HEK293 (cell line): ENCODE results near the gene TEX2.

ENCODE experiments used
- CTCF ChIA-PET: fragments of 350-600 bp; formaldehyde crosslinking; extraction: SDS; loops from one replicate; lab custom pipeline; 2021; ENCODE audit warnings: antibody characterized with exemption; lab: Yijun Ruan, JAX
- POLR2A ChIA-PET: fragments of 300-600 bp; formaldehyde crosslinking; extraction: SDS; loops from one replicate; lab custom pipeline; 2020; ENCODE audit warnings: antibody characterized with exemption, inconsistent platforms; lab: Yijun Ruan, JAX
- H3K27ac ChIP-seq: fragments of 200-500 bp; sonication (Bioruptor generic); 2 replicates; pipeline ENCODE4 v1.5.1; 2014; ENCODE audit warnings: low read depth, low read length, control low read depth, inconsistent platforms; ENCODE audit errors: extremely low read depth
- H3K36me3 ChIP-seq, 2 experiments: fragments of 200-500 bp in 1 of 2; sonication (Bioruptor generic) in 1 of 2; 1 replicate in 1 of 2; 2 replicates in 1 of 2; pipeline ENCODE4 v1.5.1; 2014 to 2017; ENCODE audit warnings: inconsistent platforms in 2 of 2, low read length in 2 of 2; ENCODE audit not compliant: control insufficient read depth in 2 of 2, insufficient read depth in 1 of 2
- H3K4me1 ChIP-seq: fragments of 200-500 bp; sonication (Bioruptor generic); 2 replicates; pipeline ENCODE4 v1.5.1; 2014; ENCODE audit warnings: mild to moderate bottlenecking, low read length, inconsistent platforms; ENCODE audit not compliant: control insufficient read depth, insufficient read depth
- H3K4me3 ChIP-seq: 2 replicates; pipeline ENCODE4 v1.5.1; 2011; ENCODE audit warnings: low read depth, mild to moderate bottlenecking, control low read depth, low read length, moderate library complexity
- H3K9me3 ChIP-seq: fragments of 200-500 bp; sonication (Bioruptor generic); 2 replicates; pipeline ENCODE4 v1.5.1; 2014; ENCODE audit warnings: low read depth, low read length, inconsistent platforms; ENCODE audit not compliant: control insufficient read depth, insufficient read depth
- GFI1B ChIP-seq: fragments of 450-650 bp; formaldehyde crosslinking; IDR thresholded peaks from 2 replicates; pipeline ENCODE4 v1.5.1; 2016; ENCODE audit warnings: missing biosample characterization, missing genetic modification characterization
- GLI4 ChIP-seq: fragments of 450-650 bp; formaldehyde crosslinking; IDR thresholded peaks from 2 replicates; pipeline ENCODE4 v1.5.1; 2016; ENCODE audit warnings: missing biosample characterization, missing genetic modification characterization
- KLF1 ChIP-seq: fragments of 450-650 bp; formaldehyde crosslinking; IDR thresholded peaks from 2 replicates; pipeline ENCODE4 v1.5.1; 2016; ENCODE audit warnings: missing biosample characterization, missing genetic modification characterization
- SP2 ChIP-seq: fragments of 450-650 bp; formaldehyde crosslinking; IDR thresholded peaks from 2 replicates; pipeline ENCODE4 v1.5.1; 2016; ENCODE audit warnings: missing biosample characterization, missing genetic modification characterization
- ZBTB17 ChIP-seq: fragments of 450-650 bp; formaldehyde crosslinking; IDR thresholded peaks from 2 replicates; pipeline ENCODE4 v1.5.1; 2016; ENCODE audit warnings: missing biosample characterization, missing genetic modification characterization
- ZBTB7A ChIP-seq: fragments of 450-650 bp; formaldehyde crosslinking; IDR thresholded peaks from 2 replicates; pipeline ENCODE4 v1.5.1; 2016; ENCODE audit warnings: low read depth, missing biosample characterization, missing genetic modification characterization
- ZIC2 ChIP-seq: fragments of 450-650 bp; formaldehyde crosslinking; IDR thresholded peaks from 2 replicates; pipeline ENCODE4 v1.5.1; 2016; ENCODE audit warnings: missing biosample characterization, missing genetic modification characterization
- ZNF138 ChIP-seq: fragments of 450-650 bp; formaldehyde crosslinking; IDR thresholded peaks from 2 replicates; pipeline ENCODE4 v1.5.1; 2016; ENCODE audit warnings: missing biosample characterization, missing genetic modification characterization, borderline replicate concordance
- ZNF169 ChIP-seq: fragments of 450-650 bp; formaldehyde crosslinking; IDR thresholded peaks from 2 replicates; pipeline ENCODE4 v1.5.1; 2016; ENCODE audit warnings: missing biosample characterization, missing genetic modification characterization
- ZNF19 ChIP-seq: fragments of 450-650 bp; formaldehyde crosslinking; IDR thresholded peaks from 2 replicates; pipeline ENCODE4; 2016; ENCODE audit warnings: missing biosample characterization, missing genetic modification characterization, low read depth
- ZNF248 ChIP-seq: fragments of 450-650 bp; formaldehyde crosslinking; IDR thresholded peaks from 2 replicates; pipeline ENCODE4 v1.5.1; 2017; ENCODE audit warnings: missing biosample characterization, missing genetic modification characterization
- ZNF274 ChIP-seq, 2 experiments: fragments of 200-500 bp in 1 of 2; fragments of 450-650 bp in 1 of 2; sonication (Bioruptor generic) in 1 of 2; formaldehyde crosslinking in 1 of 2; IDR thresholded peaks; 2 replicates each; pipeline versions ENCODE4 v1.5.1 to v1.6.1; 2014 to 2016; ENCODE audit warnings: borderline replicate concordance in 1 of 2, inconsistent platforms in 1 of 2, low read length in 1 of 2, missing biosample characterization in 1 of 2, missing genetic modification characterization in 1 of 2
- ZNF366 ChIP-seq: fragments of 450-650 bp; formaldehyde crosslinking; conservative IDR thresholded peaks from 2 replicates; pipeline ENCODE4 v1.5.1; 2016; ENCODE audit warnings: missing biosample characterization, missing genetic modification characterization
- ZNF423 ChIP-seq: fragments of 450-650 bp; formaldehyde crosslinking; IDR thresholded peaks from 2 replicates; pipeline ENCODE4 v1.5.1; 2016; ENCODE audit warnings: missing biosample characterization, missing genetic modification characterization
- ZNF530 ChIP-seq: fragments of 450-650 bp; formaldehyde crosslinking; IDR thresholded peaks from 2 replicates; pipeline ENCODE4 v1.5.1; 2016; ENCODE audit warnings: low read depth, missing biosample characterization, missing genetic modification characterization
- ZNF548 ChIP-seq: fragments of 450-650 bp; formaldehyde crosslinking; IDR thresholded peaks from 2 replicates; pipeline ENCODE4 v1.5.1; 2016; ENCODE audit warnings: missing biosample characterization, missing genetic modification characterization
- ZNF837 ChIP-seq: fragments of 450-650 bp; formaldehyde crosslinking; IDR thresholded peaks from 2 replicates; pipeline ENCODE4 v1.5.1; 2016; ENCODE audit warnings: missing biosample characterization, missing genetic modification characterization
- ZSCAN16 ChIP-seq: fragments of 450-650 bp; formaldehyde crosslinking; IDR thresholded peaks from 2 replicates; pipeline ENCODE4 v1.5.1; 2016; ENCODE audit warnings: missing biosample characterization, missing genetic modification characterization
- ZSCAN23 ChIP-seq: fragments of 450-650 bp; formaldehyde crosslinking; IDR thresholded peaks from 2 replicates; pipeline ENCODE4 v1.5.1; 2016; ENCODE audit warnings: missing biosample characterization, missing genetic modification characterization
- TF ChIP-seq, protein P1 (sequence below): IDR thresholded peaks from 2 replicates; pipeline ENCODE4 v1.6.1; 2011; ENCODE audit warnings: mild to moderate bottlenecking, low read depth, low read length, borderline replicate concordance
- TF ChIP-seq, protein P2 (sequence below): fragments of 450-650 bp; formaldehyde crosslinking; IDR thresholded peaks from 2 replicates; pipeline ENCODE4 v1.5.1; 2016; ENCODE audit warnings: missing biosample characterization, missing genetic modification characterization

Gene TEX2

DNA sequence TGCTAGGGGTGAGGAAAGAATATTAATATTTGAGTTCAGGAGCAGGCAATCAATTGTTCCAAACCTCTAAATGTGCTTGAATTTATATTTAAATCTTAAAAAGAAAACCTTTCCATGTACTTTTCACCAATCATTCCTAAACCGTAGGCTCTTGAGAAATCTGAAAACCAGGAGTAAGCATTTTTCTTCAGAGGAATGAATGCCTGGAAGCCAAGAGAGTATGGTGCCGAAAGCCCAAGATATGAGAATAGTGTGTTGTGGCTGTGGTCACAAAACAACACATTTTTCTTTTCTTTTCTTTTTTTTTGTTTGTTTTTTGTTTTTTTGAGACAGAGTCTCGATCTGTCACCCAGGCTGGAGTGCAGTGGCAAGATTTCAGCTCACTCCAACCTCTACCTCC lies 37.6 kb downstream of the TEX2 start:
- POLR2A ChIA-PET: interaction anchor here (0.7 kb wide), 1 partner anchor 57 kb away, joined by 3 read pairs; no protein-coding TSS in a partner anchor

DNA sequence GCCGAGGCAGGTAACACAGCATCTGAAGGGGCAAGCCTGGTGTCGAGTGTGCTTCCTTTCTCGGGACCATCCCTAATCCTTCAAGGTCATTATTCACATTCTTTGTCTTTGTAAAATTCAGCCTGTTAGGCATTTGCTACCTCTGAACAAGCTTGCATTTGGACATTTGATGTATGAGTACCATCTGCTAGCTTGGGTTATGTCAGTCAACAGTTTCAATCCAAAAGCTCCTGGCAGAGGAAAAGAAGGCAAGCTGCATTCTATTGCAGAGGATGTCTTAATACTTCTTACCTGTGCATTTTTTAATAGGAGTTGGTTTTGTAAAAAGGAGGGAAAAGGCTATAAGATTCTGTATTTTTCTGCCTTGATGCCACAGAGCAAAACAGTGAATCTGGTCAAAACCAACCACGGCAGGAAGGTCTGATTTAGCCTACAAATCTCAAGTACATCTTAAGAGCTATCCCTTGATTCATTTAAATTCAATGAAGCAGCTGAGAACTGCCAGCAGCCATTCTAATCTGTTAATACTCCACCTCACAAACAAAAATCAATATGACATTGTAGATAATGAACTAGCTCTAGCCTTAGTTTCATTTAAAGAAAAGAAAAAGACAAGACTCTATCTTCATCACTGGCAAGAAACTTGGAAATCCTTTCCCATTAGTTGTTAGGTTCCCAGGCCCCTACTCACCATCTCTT lies 39.0 kb downstream of the TEX2 start:
- Histone ChIP-seq H3K9me3 (no peaks in the 10 kb centered on the region), H3K36me3 (no peaks in the 10 kb centered on the region), H3K4me3 (no peak overlapping the region), H3K4me1 (no peaks in the 10 kb centered on the region), H3K27ac (no peak overlapping the region)
- ChIA-PET CTCF (interaction anchor here (1.2 kb wide), 1 partner anchor 9 kb away, joined by 4 read pairs; no protein-coding TSS in a partner anchor), POLR2A (no interaction called here)
- no peak for TF ChIP-seq ZBTB7A
- no peak for TF ChIP-seq ZNF548 (tag by site-specific recombination)
- TF ChIP-seq, protein P1, sequence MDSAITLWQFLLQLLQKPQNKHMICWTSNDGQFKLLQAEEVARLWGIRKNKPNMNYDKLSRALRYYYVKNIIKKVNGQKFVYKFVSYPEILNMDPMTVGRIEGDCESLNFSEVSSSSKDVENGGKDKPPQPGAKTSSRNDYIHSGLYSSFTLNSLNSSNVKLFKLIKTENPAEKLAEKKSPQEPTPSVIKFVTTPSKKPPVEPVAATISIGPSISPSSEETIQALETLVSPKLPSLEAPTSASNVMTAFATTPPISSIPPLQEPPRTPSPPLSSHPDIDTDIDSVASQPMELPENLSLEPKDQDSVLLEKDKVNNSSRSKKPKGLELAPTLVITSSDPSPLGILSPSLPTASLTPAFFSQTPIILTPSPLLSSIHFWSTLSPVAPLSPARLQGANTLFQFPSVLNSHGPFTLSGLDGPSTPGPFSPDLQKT: no peak
- no peak for TF ChIP-seq ZNF423
- no peak for TF ChIP-seq ZIC2 (tag by site-specific recombination)
- no peak for TF ChIP-seq ZSCAN16 (tag by site-specific recombination)
- no peak for TF ChIP-seq KLF1
- no peak for TF ChIP-seq ZNF169
- no peak for TF ChIP-seq ZNF274 (IDR thresholded peaks at IDR 0.05; ENCODE audit: low read length)
- no peak for TF ChIP-seq ZNF274 (tag by site-specific recombination; IDR thresholded peaks at IDR 0.05; ENCODE audit: borderline replicate concordance)
- TF ChIP-seq GFI1B (tag by site-specific recombination): no peak
- no peak for TF ChIP-seq GLI4 (tag by site-specific recombination)
- no peak for TF ChIP-seq ZNF19 (tag by site-specific recombination)

More for the DNA sequence above, 37.6 kb downstream of the TEX2 start:
- Histone ChIP-seq H3K9me3 (no peaks in the 10 kb centered on the region), H3K27ac (no peak overlapping the region), H3K36me3 (no peaks in the 10 kb centered on the region), H3K4me1 (peaks cover 7% of the 10 kb centered on the region; the same call in 1 of the 2 replicates), H3K4me3 (no peak overlapping the region)
- CTCF ChIA-PET: interaction anchor here (0.6 to 0.8 kb wide), 2 partner anchors 11 to 200 kb away, joined by 3 read pairs; no protein-coding TSS in a partner anchor
- TF ChIP-seq ZIC2 (tag by site-specific recombination) (no peak), ZNF530 (tag by site-specific recombination) (no peak), ZSCAN23 (tag by site-specific recombination) (no peak), ZNF248 (tag by site-specific recombination) (no peak), ZNF837 (no peak), ZBTB17 (tag by site-specific recombination) (no peak), SP2 (tag by site-specific recombination) (no peak), ZNF366 (tag by site-specific recombination) (no peak), ZNF138 (no peak)
- TF ChIP-seq, protein P2, sequence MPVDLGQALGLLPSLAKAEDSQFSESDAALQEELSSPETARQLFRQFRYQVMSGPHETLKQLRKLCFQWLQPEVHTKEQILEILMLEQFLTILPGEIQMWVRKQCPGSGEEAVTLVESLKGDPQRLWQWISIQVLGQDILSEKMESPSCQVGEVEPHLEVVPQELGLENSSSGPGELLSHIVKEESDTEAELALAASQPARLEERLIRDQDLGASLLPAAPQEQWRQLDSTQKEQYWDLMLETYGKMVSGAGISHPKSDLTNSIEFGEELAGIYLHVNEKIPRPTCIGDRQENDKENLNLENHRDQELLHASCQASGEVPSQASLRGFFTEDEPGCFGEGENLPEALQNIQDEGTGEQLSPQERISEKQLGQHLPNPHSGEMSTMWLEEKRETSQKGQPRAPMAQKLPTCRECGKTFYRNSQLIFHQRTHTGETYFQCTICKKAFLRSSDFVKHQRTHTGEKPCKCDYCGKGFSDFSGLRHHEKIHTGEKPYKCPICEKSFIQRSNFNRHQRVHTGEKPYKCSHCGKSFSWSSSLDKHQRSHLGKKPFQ (tag by site-specific recombination): no peak
